ENCODE data around the gene SGO1.

DNA sequence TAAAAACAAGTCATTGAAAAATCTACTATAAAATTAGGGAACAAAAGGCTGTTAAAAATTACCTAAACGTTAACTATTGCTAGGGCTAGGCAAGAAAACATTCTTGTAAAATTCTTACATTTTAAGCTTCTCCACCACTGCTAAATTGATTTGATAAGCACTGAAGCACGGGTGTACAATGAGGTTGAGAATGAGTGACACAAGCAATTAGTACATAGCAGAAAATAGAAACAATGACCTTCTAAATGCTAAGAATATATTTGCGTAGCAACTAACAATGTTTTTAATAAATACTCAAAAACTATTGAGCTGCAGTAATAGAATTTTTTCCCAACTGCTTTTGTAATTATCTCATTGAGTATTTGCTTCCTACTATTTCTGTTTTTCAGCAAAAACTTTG, 4.7 kb downstream of the SGO1 start:
- TF ChIP-seq, protein P1, sequence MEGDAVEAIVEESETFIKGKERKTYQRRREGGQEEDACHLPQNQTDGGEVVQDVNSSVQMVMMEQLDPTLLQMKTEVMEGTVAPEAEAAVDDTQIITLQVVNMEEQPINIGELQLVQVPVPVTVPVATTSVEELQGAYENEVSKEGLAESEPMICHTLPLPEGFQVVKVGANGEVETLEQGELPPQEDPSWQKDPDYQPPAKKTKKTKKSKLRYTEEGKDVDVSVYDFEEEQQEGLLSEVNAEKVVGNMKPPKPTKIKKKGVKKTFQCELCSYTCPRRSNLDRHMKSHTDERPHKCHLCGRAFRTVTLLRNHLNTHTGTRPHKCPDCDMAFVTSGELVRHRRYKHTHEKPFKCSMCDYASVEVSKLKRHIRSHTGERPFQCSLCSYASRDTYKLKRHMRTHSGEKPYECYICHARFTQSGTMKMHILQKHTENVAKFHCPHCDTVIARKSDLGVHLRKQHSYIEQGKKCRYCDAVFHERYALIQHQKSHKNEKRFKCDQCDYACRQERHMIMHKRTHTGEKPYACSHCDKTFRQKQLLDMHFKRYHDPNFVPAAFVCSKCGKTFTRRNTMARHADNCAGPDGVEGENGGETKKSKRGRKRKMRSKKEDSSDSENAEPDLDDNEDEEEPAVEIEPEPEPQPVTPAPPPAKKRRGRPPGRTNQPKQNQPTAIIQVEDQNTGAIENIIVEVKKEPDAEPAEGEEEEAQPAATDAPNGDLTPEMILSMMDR (IDR thresholded peaks at IDR 0.05), result no peak
- no peak for TF ChIP-seq POLR2A (IDR thresholded peaks at IDR 0.05)

All from gastroesophageal sphincter (tissue), 3 donors.